Measurements from ENCODE around the gene HYI. TPM values are rescaled to one million over a fixed set of nuclear protein-coding genes. Genes with fewer than 3 reads are reported as not detected.

The HYI gene
- total RNA-seq, 1 donor from 2014 or later = 63.6 TPM

DNA sequence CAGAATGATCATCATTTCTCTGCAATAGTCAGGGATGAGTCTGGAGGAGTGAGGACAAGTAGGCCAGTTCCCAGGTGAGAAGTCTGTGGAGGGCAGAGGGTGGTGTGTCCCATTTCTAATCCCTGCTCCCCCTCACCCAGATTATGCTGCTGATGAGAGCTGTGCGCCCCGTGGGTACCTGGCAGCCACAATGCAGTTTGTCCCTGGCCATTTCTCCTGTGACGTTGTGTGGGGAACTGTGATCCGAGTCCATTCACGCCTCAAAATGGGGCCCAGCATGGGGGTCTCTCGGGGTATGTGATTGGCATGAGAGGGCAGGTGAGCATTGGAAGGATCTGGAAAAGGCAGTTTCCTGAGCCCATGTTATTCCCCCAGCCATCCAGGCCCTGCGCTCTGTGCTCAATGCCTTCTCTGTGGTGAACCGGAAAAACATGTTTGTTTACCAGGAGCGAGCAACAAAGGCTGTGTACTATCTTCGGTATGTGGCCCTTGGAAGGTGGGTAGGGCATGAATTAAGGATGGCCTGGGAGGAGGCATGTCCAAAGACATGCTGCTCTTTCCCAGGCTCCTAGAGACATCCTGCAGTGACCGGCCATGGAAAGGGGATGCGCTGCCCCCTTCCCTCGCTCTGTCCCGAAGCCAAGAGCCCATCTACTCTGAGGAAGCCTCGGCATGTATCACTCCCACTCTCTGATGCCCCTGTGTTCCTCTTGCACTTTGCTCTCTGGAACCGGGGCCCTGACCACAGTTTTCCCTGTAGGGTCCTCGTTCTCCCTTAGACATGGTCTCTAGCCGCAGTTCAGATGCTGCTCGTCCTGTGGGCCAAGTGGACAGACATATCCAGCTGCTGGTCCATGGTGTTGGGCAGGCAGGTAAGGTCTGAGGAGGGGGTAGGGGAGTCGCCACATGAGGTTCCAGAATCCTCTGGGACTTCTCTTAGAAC lies 16.4 kb downstream of the HYI start:
- intact Hi-C loops (cut with DNase I) = no loop called here
- ATAC-seq = no peak
- DNase-seq (ENCODE audit: low spot score) = peak; percentile 44

DNA sequence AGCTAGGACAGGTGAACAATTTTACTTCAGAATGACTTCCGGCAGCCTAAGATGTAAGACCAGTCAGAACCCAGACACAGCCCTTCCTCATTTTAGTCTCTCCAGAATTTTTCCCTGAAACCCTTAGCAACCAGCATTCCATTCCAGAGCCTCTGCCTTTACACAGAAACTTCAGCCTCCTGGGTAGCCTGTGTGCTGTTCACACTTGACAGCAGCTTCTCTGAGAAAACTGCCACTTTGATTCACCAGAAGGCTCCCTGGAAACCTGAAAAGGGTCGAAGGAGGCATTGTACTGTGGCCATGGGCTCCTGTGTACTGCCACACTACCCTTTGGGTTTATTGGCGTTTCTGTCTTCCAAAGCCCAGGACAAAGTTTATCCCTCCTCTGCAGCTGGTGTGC lies 17.4 kb downstream of the HYI start:
- intact Hi-C loops (cut with DNase I) = no loop called here
- peak; percentile 4 for DNase-seq (ENCODE audit: low spot score)
- peak; percentile 9 for ATAC-seq

DNA sequence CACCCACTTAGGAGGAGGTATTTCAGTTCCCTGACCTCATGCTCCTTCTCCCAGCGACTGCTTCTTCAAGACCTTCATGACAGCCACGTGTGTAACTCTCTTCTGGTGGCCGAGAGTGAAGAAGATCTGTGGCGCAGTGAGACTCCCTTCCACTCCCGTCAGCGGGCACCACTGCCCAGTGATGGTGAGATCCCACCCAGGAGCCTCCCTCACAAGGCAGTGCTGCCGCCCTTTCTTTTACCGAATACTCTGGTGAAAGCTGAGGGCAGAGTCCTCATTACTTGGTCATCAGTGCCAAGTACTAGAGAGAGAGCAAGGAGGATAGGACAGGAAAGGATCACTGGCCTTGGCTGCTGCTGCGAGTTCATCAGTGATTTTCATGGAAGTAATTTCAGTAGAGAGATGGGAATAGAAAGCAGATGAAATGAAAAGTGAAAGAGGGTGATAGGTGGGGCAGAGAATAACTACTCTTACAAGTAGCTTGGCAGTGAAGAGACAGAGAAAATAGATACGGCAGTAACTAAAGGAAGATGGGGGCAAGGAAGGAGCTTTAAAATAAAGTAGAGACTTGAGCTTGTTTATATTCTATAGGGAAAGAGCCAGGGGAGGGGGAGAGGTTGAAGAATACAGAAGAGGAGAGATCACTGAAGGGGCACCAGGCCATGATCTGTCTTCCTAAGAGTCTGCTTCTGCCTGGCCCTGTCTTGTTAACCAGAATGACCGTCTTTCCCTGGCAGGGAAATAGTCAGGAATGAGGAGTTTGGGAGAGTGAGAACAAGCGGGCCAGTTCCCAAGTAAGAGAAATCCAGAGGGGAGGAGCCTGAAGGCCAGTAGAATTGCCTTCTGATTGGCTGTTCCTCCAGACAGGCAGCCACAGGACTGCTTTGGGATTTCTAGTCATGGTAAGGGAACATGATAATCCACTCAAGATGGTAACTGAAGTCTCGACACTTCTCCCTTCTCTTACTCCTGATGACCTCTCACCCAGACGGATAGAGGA lies 18.3 kb downstream of the HYI start:
- intact Hi-C loops (cut with DNase I) = no loop called here
- ATAC-seq (peak; percentile 92), DNase-seq (ENCODE audit: low spot score) (peak; percentile 59)

DNA sequence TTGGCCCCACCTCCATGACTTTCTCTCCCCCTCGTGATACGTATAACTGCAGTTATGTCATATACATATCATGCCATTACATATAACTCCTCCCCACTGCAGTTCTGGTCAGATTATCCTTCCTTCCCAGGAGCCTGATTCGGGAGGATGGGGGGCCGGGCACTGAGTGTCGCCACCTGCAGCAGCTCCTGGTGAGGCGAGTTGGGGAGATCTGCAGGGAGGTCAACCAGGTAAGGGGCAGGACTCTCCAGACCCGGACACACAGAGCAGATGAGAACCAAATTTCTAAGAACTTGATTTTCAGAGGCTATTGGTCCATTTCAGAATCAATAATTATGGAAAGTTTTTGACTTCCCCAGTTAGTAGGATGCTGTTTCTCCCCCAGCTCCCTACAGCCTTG lies 19.5 kb downstream of the HYI start:
- no peak for ATAC-seq
- intact Hi-C loops (cut with DNase I) = no loop called here
- peak; percentile 40 for DNase-seq (ENCODE audit: low spot score)

DNA sequence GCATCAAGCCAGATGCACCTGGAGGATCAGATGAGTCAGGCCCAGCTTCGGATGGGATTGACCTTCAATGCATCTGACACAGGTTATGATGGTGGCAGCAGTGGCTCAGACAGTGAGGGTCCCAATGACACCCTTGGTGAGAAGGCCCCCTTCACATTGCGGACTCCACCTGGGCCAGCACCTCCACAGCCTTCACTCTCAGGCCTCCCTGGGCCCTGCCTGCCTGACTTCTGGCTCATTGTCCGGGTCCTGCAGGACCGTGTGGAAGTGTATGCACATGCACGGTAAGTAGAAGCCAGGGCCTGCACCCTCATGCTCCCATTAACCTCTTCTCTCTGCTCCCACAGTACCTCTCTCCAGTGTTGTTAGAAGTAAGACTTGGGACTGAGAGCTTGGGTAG lies 20.8 kb downstream of the HYI start:
- no peak for ATAC-seq
- peak; percentile 39 for DNase-seq (ENCODE audit: low spot score)
- intact Hi-C loops (cut with DNase I) = no loop called here

DNA sequence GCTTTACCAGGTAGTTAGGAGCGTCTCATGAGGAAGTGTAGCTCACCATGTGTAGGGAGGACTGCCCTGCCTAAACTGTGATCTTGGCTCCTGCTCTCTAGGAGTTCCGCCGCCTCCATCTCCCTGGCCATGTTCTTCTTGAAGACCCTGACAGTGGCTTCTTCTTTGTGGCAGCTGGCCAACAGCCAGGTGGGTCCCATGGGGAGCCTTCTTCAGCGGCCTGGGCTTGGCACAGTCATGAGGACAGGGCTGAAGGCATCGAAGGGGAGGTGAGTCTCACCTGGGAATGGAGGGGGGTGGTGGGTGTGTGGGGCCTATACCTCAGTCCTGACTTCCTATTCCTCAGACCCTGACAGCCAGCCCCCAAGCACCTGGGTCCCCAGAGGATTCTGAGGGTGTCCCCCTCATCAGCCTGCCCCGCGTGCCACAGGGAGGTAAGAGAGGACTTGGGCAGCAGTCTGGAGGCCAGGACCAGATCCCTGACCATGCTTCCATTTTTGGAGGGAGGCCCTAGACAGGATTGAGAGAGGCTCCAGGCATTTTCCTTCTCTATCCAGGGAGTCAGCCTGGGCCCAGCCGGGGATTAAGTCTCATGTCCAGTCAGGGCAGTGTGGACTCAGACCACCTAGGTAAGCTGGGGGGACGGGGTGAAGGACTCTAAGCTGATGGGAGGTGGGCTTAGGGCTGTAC lies 21.4 kb downstream of the HYI start:
- ATAC-seq (no peak), DNase-seq (ENCODE audit: low spot score) (peak; percentile 57)
- intact Hi-C loops (cut with DNase I) = no loop called here

DNA sequence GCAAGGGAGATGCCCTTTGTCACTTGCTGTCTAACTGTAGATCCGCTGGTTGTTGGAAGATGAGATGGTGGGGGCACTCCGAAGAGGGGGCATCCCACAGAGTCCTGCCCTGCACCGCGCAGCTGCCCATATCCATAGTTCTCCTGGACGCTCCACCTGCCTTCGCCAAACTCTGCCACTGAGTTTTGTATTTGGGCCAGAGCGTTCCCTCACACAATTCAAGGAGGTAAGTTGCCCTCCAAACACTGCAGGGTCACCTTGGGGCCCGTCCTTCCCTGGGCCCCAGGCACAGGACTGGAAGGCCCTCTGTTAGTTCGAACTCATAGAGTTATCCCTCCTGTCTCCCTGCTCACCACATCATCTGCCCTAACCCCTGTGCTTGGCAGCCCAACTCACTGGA lies 22.1 kb downstream of the HYI start:
- intact Hi-C loops (cut with DNase I) = no loop called here
- ATAC-seq = no peak
- DNase-seq (ENCODE audit: low spot score) = peak; percentile 39

DNA sequence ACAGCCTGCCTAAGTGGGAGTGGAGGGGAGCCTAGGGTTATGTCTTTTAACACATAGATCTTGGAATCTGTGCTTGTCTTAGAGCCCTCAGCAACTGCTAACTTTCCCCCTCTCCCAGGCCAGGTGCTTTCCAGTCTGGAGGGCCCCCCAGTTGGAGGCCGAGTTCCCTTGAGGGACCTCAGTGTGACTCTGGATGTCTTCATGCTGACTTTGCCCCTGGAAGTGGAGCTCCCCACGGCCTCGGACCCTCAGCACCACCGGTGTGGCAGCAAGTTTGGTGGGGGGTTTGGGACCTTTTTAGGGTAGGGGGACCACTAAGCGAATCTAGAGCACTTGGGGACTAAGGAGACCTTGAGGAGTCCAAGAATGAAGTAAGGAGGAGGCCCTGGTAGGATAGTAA lies 22.9 kb downstream of the HYI start:
- DNase-seq (ENCODE audit: low spot score) (no peak), ATAC-seq (no peak)
- intact Hi-C loops (cut with DNase I) = no loop called here

DNA sequence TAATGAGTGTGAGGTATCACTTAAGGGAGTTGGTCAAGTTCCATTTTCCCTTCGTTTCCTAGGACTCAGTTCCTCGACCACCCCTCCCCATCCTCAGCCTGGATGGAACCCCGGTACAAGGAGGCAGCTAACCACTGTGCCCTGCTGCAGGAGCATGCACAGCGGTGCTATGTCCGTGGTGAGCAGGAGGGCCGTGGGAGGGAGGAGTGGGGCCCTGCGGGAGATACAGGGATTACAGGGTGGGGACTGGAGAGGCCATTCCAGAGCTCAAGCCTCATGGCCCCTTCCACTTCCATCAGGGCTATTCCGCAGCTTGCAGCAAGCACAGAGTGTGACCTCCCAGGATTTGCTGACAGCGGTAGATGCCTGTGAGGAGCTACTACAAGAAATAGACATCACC lies 25.8 kb downstream of the HYI start:
- ATAC-seq (no peak), DNase-seq (ENCODE audit: low spot score) (no peak)
- intact Hi-C loops (cut with DNase I) = no loop called here

DNA sequence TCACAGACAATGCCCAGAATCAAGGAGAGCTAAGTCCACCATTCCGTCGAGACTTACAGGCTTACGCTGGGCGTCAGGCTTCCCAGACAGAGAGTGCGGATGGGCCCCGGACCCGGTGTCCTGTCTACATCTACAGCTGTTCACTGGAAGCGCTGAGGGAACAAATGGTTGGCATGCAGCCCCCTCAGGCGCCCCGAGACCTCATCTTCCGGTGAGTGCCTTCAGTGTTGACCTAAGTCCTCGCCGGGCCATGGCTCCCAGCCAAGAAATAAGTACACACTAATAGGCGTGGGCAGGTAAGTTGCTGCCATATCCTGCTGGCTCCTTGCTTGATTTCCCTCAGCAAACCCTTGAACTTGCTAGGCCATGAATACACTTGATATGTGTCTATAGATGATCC lies 26.2 kb downstream of the HYI start:
- intact Hi-C loops (cut with DNase I) = no loop called here
- no peak for DNase-seq (ENCODE audit: low spot score)
- no peak for ATAC-seq

DNA sequence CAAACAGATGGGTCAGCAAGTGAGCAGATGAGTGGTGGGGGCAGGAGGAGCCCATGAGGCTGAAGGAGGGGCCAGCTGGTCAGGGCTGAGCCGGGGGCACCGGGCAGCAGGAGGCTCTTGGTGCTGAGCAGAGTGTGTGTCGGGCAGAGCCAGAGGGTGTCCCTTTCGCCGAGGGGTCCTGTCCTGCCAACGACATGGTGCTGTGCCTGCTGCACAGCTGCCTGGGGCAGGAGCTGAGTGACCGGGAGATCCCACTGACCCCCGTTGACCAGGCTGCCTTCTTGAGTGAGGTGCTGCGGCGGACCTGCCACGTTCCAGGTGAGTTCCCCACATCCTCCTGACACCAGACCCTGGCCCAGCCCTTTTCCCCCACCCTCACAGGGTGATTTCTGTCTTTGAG lies 27.5 kb downstream of the HYI start:
- intact Hi-C loops (cut with DNase I) = no loop called here
- DNase-seq (ENCODE audit: low spot score) (no peak), ATAC-seq (no peak)

DNA sequence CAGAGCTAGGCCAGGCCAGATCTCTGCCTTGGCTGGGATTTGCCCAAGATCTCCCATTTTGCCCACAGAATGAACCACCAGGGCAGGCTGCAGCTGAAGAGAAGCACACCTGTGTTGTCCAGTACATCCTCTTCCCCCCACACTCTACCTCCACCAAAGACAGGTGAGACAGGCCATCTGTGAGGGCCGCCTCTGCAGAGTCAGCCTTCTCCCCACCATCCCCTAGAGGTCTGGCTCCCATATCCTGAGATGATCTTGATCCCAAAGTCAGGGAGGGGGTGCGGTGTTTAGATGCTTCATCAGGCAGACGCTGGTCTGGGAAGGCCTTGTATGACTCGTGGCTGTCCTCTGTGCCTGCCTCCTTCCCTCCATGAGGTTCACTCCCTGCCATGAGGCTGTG lies 28.7 kb downstream of the HYI start:
- DNase-seq (ENCODE audit: low spot score) (no peak), ATAC-seq (no peak)
- intact Hi-C loops (cut with DNase I) = no loop called here

DNA sequence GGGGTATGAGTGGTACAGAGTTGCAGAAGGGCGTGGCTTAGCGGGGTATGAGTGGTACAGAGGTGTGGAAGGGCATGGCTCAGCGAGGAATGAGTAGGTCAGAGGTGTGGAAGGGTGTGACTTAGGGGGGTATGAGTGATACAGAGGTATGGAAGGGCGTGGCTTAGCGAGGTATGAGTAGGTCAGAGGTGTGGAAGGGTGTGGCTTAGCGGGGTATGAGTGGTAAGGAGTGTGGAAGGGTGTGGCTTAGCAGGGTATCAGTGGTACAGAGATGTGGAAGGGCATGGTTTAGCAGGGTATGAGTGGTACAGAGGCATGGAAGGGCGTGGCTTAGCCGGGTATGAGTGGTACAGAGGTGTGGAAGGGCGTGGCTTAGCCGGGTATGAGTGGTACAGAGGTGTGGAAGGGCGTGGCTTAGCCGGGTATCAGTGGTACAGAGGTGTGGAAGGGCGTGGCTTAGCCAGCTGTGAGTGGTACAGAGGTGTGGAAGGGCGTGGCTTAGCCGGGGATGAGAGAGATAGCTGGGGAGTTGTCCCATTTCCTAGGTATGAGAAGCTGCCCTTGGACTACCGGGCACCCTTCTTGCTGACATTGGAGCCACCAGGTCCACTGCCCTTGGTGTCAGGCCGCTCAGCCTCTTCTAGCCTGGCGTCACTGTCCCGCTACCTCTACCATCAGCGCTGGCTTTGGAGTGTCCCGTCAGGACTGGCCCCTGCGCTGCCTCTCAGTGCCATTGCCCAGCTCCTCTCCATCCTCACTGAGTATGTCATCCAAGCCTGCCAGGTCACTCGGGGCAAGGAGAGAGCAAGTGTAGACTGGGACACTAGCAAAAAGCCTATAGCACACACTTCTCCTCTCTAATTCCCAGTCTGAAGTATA lies 29.8 kb downstream of the HYI start:
- ATAC-seq = no peak
- intact Hi-C loops (cut with DNase I) = no loop called here
- no peak for DNase-seq (ENCODE audit: low spot score)

DNA sequence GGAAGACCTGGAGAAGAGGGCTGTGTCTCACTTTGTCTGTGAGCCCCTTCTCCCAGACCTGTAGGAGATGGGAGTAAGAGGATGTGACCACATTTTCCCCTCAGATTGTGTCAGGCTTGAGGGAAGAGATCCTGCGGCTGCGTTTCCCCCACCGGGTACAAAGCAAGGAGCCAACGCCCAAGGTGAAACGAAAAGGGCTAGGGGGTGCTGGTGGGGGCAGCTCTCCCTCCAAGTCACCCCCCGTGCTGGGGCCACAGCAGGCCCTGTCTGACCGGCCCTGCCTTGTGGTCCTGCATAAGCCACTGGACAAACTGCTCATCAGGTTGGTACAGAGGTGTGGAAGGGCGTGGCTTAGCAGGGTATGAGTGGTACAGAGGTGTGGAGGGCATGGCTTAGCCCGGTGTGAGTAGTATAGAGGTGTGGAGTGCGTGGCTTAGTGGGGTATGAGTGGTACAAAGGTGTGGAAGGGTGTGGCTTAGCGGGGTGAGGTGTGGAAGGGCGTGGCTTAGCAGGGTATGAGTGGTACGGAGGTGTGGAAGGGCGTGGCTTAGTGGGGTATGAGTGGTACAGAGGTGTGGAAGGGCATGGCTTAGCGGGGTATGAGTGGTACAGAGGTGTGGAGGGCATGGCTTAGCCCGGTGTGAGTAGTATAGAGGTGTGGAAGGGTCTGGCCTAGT lies 30.6 kb downstream of the HYI start:
- DNase-seq (ENCODE audit: low spot score) (no peak), ATAC-seq (no peak)
- intact Hi-C loops (cut with DNase I) = no loop called here

DNA sequence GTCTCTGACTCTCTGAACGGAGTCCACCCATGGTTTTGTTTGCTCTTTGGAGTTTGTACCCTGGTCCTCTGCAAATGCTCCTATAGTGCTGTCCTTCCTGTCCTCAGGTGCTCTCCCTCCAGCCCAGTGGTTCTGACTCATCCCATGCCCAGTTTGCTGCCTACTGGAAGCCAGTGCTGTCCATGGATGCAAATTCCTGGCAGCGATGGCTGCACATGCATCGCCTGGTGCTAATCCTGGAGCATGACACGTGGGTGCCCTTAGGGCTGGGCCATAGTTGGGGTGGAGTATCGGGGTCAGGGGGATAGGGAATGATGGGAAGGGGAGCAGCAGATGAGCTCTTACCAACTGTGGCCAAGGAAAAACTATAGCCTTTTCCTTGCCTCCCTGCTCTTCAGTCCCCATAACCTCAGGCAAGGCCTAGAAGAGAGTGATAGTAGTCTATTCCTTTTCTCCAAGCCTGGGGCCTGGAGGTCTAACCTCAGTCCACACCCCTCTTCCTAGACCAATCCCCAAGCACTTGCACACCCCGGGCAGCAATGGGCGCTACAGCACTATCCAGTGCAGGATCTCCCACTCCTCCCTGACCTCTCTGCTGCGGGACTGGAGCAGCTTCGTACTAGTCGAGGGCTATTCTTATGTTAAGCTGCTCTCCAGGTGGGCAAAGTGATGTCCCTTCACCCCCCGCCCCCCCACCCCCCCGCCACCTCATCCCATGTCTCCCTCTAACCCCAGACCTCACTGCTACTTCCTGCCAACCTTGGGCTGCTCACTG lies 31.6 kb downstream of the HYI start:
- intact Hi-C loops (cut with DNase I) = no loop called here
- ATAC-seq = no peak

DNA sequence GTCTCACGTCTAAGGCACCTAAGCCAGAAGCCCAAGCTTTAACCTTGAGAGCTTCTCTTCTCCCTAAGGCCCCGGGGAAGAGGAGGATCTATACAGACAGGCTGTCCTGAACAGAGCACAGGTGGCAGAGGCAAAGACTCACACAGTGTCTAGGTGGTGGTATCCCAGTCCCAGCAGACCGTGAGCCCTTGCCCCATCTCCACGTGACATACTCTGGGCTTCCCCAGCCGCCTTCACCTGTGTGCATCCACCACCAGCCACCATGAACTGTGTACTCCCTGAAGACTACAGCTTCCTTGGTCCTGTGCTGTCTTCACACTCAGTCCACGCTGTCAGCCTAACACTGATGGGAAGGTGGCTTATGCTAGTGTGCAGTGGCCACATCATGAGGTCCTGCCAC lies 32.3 kb downstream of the HYI start:
- ATAC-seq = no peak
- intact Hi-C loops (cut with DNase I) = no loop called here
- no peak for DNase-seq (ENCODE audit: low spot score)

More for the DNA sequence above, 31.6 kb downstream of the HYI start:
- DNase-seq (ENCODE audit: low spot score) = no peak

DNA sequence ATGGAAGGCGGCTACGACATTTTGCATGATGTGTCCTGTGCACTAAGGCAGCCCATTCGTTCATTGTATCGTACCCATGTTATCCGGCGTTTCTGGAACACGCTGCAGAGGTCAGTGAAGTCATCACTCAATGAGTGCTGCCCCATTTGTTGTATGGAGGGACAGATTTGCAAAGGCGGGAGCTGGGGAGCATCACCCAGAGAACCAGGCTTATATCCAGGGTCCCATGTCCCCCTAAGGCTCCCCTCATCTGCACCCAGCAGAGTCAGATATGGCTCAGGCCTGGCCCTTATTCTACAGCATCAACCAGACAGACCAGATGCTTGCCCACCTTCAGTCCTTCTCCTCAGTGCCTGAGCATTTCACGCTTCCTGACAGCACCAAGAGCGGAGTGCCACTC lies 32.9 kb downstream of the HYI start:
- ATAC-seq (no peak), DNase-seq (ENCODE audit: low spot score) (no peak)
- intact Hi-C loops (cut with DNase I) = no loop called here

All from sciatic nerve (tissue), 2 donors.